Glutamatergic neuron (in vitro differentiated cells): Measurements from ENCODE around the gene RFX8. TPM values are rescaled to one million over a fixed set of nuclear protein-coding genes. Genes with fewer than 3 reads are reported as not detected.

Experiments used
- DNase-seq: peaks from one replicate; pipeline ENCODE4 v3.0.0; 2022
- H3K27ac Mint-ChIP-seq: one replicate; pipeline ENCODE4 v1.8.0; 2020; ENCODE audit warnings: mild to moderate bottlenecking, mixed read lengths, inconsistent platforms; ENCODE audit not compliant: unreplicated experiment
- H3K27me3 Mint-ChIP-seq: one replicate; pipeline ENCODE4 v1.8.0; 2020; ENCODE audit warnings: mild to moderate bottlenecking, moderate library complexity, mixed read lengths, inconsistent platforms; ENCODE audit not compliant: unreplicated experiment
- H3K36me3 Mint-ChIP-seq: one replicate; pipeline ENCODE4 v1.8.0; 2020; ENCODE audit warnings: mild to moderate bottlenecking, mixed read lengths, inconsistent platforms; ENCODE audit not compliant: unreplicated experiment
- H3K4me1 Mint-ChIP-seq: one replicate; pipeline ENCODE4 v1.8.0; 2020; ENCODE audit warnings: mild to moderate bottlenecking, low read depth, mixed read lengths, inconsistent platforms; ENCODE audit not compliant: unreplicated experiment
- H3K4me3 Mint-ChIP-seq: one replicate; pipeline ENCODE4 v1.8.0; 2020; ENCODE audit warnings: mild to moderate bottlenecking, mixed read lengths, inconsistent platforms; ENCODE audit not compliant: unreplicated experiment
- H3K9me3 Mint-ChIP-seq: one replicate; pipeline ENCODE4 v1.8.0; 2020; ENCODE audit warnings: mild to moderate bottlenecking, moderate library complexity, mixed read lengths, inconsistent platforms; ENCODE audit not compliant: unreplicated experiment
- long read RNA-seq: library from polyadenylated mRNA; unstranded; transcript quantifications from one replicate; pipeline ENCODE4 v2.0.0, GENCODE V29; 2020; ENCODE audit not compliant: unreplicated experiment
- total RNA-seq: library from RNA; stranded (reverse); fragmentation: NEBNext Ultra II Directional; extraction: Animal tissue kit (Norgen Biotek cat#: 25700); gene quantifications from one replicate; pipeline ENCODE4 v1.2.1, GENCODE V29; 2021; ENCODE audit not compliant: unreplicated experiment
- TF ChIP-seq, protein P1 (sequence below): fragments of 200-600 bp; sonication (generic); IDR thresholded peaks from one replicate; pipeline ENCODE4 v1.5.0; 2021; ENCODE audit not compliant: partially characterized antibody, unreplicated experiment

The RFX8 gene
- total RNA-seq, result 1.0 TPM
- long read RNA-seq, partial matches to known transcripts, result 0 of 1 reads
- long read RNA-seq, other reads (novel, unspliced or antisense), result 1 of 1 reads

DNA sequence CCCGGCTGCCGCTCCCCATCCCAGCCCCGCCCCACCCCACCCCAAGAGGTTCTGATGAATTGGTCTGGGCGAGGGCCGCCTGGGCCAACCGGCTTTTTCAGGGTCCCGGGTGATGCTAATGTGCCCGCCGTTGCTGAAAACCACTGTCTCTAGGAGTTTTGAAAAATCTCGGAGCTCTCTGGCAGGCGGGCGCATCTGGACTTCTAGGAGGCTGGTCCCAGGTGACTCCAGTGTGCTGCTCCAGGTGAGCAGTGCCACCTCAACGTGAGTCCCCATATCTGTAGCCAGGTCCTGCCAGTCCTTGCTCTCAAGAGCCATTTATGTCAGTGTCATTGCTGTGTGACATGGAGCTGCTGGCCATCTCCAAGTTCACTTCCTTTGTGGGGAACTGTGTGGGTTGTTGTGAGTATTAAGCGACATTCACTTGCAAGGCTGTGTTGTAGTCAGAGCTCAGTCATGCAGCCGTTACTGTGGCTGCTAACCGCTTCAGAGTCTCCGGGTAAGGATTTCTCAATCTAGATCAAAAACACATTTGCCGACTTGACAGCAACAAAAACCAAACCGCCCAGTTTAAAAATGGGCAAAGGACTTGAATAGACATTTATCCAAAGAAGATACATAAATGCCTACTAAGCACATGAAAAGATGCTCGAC is at the start of gene RFX8:
Gene RFX8 (minus strand): TSS at position 382 of the 654 bp plus-strand sequence. CDS start 8,264 bp downstream, outside the sequence.
- no peak for DNase-seq
- H3K4me1 Mint-ChIP-seq, result peaks cover 21% of the 10 kb centered on the region
- H3K27ac Mint-ChIP-seq, result no peak within 1 kb of the TSS
- H3K9me3 Mint-ChIP-seq, result peaks cover 5% of the 10 kb centered on the region
- H3K27me3 Mint-ChIP-seq, result peaks cover 6% of the 10 kb centered on the region
- no peaks in the 10 kb centered on the region for H3K36me3 Mint-ChIP-seq
- peak within 1 kb of the TSS; percentile 66 for H3K4me3 Mint-ChIP-seq
- TF ChIP-seq, protein P1, sequence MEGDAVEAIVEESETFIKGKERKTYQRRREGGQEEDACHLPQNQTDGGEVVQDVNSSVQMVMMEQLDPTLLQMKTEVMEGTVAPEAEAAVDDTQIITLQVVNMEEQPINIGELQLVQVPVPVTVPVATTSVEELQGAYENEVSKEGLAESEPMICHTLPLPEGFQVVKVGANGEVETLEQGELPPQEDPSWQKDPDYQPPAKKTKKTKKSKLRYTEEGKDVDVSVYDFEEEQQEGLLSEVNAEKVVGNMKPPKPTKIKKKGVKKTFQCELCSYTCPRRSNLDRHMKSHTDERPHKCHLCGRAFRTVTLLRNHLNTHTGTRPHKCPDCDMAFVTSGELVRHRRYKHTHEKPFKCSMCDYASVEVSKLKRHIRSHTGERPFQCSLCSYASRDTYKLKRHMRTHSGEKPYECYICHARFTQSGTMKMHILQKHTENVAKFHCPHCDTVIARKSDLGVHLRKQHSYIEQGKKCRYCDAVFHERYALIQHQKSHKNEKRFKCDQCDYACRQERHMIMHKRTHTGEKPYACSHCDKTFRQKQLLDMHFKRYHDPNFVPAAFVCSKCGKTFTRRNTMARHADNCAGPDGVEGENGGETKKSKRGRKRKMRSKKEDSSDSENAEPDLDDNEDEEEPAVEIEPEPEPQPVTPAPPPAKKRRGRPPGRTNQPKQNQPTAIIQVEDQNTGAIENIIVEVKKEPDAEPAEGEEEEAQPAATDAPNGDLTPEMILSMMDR, result no peak

DNA sequence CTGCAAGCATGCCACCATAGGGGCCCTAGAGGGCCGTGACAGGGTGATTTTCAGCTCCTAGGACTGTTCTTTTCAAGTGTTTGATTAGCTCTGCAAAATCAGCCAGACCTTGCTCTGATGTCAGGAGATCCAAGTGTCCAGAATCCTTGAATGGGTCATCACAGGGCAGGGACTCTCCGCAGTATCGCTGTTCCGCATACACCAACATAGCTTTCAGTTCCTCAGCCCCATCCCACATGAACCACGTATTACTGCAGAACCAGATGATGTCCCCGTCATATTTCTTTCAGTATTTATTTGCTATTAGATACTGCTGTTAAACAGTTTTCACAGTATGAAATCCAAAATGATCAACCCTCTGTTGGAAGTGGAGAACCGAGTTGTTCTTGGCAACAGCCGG is 46.6 kb upstream of the RFX8 start:
- Mint-ChIP-seq H3K4me3 (no peak overlapping the region), H3K4me1 (peaks cover 3% of the 10 kb centered on the region), H3K9me3 (peaks cover 3% of the 10 kb centered on the region), H3K27me3 (no peaks in the 10 kb centered on the region), H3K27ac (no peak overlapping the region), H3K36me3 (peaks cover 10% of the 10 kb centered on the region)
- DNase-seq, result no peak
- TF ChIP-seq, protein P1, result no peak

DNA sequence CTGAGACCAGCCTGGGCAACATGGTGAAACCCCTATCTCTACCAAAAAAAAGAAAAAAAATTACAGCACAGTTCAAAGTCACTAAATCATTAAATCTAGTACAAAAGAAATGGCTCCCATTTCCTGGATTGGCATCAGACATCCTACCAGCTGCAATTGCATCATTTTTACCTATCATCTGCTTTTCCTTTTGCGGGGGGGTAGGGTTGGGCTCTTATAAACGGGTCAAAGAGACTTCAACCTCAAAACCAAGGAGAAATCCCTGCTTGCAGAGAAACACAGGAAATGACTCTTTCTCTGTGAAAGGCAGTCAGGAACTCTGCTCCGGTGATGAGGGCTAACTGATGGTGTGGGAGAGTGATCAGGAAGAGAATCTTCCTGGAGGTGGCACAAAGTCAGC is 45.3 kb upstream of the RFX8 start:
- Mint-ChIP-seq H3K4me3 (no peak overlapping the region), H3K9me3 (peaks cover 3% of the 10 kb centered on the region), H3K36me3 (peaks cover 7% of the 10 kb centered on the region), H3K4me1 (no peaks in the 10 kb centered on the region), H3K27me3 (no peaks in the 10 kb centered on the region), H3K27ac (no peak overlapping the region)
- DNase-seq, result no peak
- TF ChIP-seq, protein P1, result no peak

DNA sequence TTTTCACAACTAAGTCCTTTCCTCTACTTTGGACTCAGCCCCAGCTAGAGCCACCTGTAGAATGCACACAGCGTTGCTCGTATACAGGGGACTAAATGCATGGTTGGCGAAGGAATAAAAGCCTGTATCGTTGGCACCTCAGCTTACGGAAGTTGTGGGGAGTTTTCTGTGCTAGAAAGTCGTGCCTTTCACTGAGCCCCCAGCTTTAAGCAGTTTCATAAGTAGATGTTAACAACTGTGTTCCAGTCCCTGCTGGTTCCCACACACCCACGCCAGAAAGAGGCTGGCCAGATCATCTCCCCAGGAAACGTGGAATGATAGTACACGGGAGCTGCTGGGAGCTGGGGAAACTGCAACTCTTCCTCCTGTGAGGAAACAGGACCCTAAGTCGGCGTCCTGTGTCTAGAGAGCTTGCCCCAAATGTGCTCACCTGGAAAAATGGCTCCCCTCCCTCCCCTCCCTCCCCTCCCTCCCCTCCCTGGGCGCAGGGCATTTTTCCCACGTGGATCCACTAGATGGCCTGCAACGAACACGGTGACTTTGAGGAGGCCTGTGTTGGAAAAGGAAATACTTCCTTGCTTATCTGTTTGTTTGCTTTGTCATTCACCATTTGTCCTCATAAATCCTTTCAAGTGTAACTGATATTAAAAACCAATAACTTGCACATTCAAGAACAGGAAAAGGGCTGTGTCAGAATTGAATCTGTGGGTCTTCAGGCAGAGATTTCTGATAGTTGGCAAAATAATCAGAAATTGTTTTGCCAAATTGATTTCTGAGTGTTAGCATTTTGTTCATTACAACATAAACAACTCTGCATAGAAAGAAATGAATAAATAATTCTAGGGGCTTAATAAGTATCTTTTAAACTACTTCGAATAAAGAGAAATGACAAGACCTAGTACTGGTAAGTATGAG is 43.9 kb upstream of the RFX8 start:
- H3K4me3 Mint-ChIP-seq, result no peak overlapping the region
- TF ChIP-seq, protein P1, result no peak
- no peak overlapping the region for H3K27ac Mint-ChIP-seq
- H3K36me3 Mint-ChIP-seq, result peaks cover 7% of the 10 kb centered on the region
- H3K9me3 Mint-ChIP-seq, result peaks cover 3% of the 10 kb centered on the region
- DNase-seq, result peak; percentile 33
- no peaks in the 10 kb centered on the region for H3K4me1 Mint-ChIP-seq
- H3K27me3 Mint-ChIP-seq, result no peaks in the 10 kb centered on the region
